OCI-LY7 (cell line): ENCODE measurements around the gene GALNT2.

Experiments
- EZH2phosphoT487 ChIP-seq: fragments of 200-600 bp; sonication (generic); IDR thresholded peaks from 2 replicates; pipeline ENCODE4 v1.6.1; 2018; ENCODE audit warnings: low read depth, borderline replicate concordance, mild to moderate bottlenecking, mixed run types, antibody characterized with exemption, low read length, moderate library complexity, mixed read lengths
- TF ChIP-seq, protein P1 (sequence below): fragments of 200-600 bp; sonication (generic); conservative IDR thresholded peaks from 2 replicates; pipeline ENCODE4 v1.5.1; 2014; ENCODE audit warnings: mild to moderate bottlenecking, antibody characterized with exemption, low read length, moderate library complexity, mixed read lengths

DNA sequence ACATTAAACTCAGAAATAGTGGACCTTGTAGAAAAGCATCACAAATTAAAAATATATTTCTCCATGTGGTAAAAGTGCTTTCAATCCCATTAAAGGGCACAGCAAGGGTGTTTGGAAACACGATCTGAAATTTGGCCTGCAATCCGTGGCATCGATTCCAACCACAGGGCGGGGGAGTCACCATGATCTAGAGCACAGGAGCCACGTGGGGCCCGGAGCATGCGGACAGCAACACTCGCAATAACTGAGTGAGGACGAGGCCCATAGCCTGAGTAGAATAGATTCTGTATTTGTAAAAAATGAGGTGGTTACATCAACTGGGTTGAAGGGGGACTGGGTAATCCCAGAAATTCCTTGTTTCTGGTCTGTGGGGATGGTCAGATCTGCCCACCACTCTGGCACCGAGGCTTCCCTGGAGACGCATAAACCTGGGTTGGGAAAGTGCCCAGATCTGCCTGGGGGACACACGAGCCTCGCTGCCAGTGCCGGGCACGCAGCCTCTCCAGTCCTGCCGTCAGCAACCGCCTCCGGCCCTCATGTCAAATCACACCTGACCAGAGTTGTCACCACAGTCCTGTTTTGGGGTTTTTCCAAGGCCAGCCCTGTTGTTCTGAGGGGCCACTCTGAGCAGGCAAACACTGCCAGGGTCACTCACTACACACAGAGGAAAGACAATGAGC lies 254.8 kb downstream of the GALNT2 start:
- TF ChIP-seq, protein P1, sequence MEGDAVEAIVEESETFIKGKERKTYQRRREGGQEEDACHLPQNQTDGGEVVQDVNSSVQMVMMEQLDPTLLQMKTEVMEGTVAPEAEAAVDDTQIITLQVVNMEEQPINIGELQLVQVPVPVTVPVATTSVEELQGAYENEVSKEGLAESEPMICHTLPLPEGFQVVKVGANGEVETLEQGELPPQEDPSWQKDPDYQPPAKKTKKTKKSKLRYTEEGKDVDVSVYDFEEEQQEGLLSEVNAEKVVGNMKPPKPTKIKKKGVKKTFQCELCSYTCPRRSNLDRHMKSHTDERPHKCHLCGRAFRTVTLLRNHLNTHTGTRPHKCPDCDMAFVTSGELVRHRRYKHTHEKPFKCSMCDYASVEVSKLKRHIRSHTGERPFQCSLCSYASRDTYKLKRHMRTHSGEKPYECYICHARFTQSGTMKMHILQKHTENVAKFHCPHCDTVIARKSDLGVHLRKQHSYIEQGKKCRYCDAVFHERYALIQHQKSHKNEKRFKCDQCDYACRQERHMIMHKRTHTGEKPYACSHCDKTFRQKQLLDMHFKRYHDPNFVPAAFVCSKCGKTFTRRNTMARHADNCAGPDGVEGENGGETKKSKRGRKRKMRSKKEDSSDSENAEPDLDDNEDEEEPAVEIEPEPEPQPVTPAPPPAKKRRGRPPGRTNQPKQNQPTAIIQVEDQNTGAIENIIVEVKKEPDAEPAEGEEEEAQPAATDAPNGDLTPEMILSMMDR = no peak
- no peak for TF ChIP-seq EZH2phosphoT487
